Glutamatergic neuron (in vitro differentiated cells): ENCODE results near the gene CD2AP. TPM values are rescaled to one million over a fixed set of nuclear protein-coding genes. Genes with fewer than 3 reads are reported as not detected.

Experiments used
- DNase-seq: peaks from one replicate; pipeline ENCODE4 v3.0.0; 2022
- H3K27ac Mint-ChIP-seq: one replicate; pipeline ENCODE4 v1.8.0; 2020; ENCODE audit warnings: mild to moderate bottlenecking, mixed read lengths, inconsistent platforms; ENCODE audit not compliant: unreplicated experiment
- H3K27me3 Mint-ChIP-seq: one replicate; pipeline ENCODE4 v1.8.0; 2020; ENCODE audit warnings: mild to moderate bottlenecking, moderate library complexity, mixed read lengths, inconsistent platforms; ENCODE audit not compliant: unreplicated experiment
- H3K36me3 Mint-ChIP-seq: one replicate; pipeline ENCODE4 v1.8.0; 2020; ENCODE audit warnings: mild to moderate bottlenecking, mixed read lengths, inconsistent platforms; ENCODE audit not compliant: unreplicated experiment
- H3K4me1 Mint-ChIP-seq: one replicate; pipeline ENCODE4 v1.8.0; 2020; ENCODE audit warnings: mild to moderate bottlenecking, low read depth, mixed read lengths, inconsistent platforms; ENCODE audit not compliant: unreplicated experiment
- H3K4me3 Mint-ChIP-seq: one replicate; pipeline ENCODE4 v1.8.0; 2020; ENCODE audit warnings: mild to moderate bottlenecking, mixed read lengths, inconsistent platforms; ENCODE audit not compliant: unreplicated experiment
- H3K9me3 Mint-ChIP-seq: one replicate; pipeline ENCODE4 v1.8.0; 2020; ENCODE audit warnings: mild to moderate bottlenecking, moderate library complexity, mixed read lengths, inconsistent platforms; ENCODE audit not compliant: unreplicated experiment
- total RNA-seq: library from RNA; stranded (reverse); fragmentation: NEBNext Ultra II Directional; extraction: Animal tissue kit (Norgen Biotek cat#: 25700); gene quantifications from one replicate; pipeline ENCODE4 v1.2.1, GENCODE V29; 2021; ENCODE audit not compliant: unreplicated experiment
- TF ChIP-seq, protein P1 (sequence below): fragments of 200-600 bp; sonication (generic); IDR thresholded peaks from one replicate; pipeline ENCODE4 v1.5.0; 2021; ENCODE audit not compliant: partially characterized antibody, unreplicated experiment

CD2AP gene
- total RNA-seq, 1 donor from 2014 or later, result 14.9 TPM

DNA sequence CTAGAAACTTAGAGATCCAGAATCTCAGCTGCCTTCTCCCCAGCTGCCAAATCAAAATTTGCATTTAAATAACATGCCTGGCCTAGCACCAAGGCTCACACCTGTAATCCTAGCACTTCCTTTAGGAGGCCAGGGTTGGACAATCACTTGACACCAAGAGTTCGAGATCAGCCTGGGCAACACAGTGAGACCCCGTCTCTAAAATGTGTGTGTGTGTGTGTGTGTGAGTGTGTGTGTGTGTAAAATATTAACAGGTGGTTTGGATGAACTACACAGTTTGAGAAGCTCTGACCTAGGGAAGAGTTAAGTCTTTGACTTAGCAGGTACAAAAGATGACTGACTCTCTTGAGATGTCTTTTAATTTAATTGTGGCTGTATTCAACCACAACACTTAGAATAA lies 20.2 kb upstream of the CD2AP start:
- Mint-ChIP-seq H3K4me1 (no peaks in the 10 kb centered on the region), H3K27ac (no peak overlapping the region), H3K9me3 (no peaks in the 10 kb centered on the region), H3K4me3 (no peak overlapping the region), H3K36me3 (no peaks in the 10 kb centered on the region), H3K27me3 (no peaks in the 10 kb centered on the region)
- DNase-seq, result no peak
- TF ChIP-seq, protein P1, sequence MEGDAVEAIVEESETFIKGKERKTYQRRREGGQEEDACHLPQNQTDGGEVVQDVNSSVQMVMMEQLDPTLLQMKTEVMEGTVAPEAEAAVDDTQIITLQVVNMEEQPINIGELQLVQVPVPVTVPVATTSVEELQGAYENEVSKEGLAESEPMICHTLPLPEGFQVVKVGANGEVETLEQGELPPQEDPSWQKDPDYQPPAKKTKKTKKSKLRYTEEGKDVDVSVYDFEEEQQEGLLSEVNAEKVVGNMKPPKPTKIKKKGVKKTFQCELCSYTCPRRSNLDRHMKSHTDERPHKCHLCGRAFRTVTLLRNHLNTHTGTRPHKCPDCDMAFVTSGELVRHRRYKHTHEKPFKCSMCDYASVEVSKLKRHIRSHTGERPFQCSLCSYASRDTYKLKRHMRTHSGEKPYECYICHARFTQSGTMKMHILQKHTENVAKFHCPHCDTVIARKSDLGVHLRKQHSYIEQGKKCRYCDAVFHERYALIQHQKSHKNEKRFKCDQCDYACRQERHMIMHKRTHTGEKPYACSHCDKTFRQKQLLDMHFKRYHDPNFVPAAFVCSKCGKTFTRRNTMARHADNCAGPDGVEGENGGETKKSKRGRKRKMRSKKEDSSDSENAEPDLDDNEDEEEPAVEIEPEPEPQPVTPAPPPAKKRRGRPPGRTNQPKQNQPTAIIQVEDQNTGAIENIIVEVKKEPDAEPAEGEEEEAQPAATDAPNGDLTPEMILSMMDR, result no peak

GRCh38 chr6:47464052-47464451 lies 13.5 kb upstream of the CD2AP start:
- no peaks in the 10 kb centered on the region for H3K9me3 Mint-ChIP-seq
- H3K27me3 Mint-ChIP-seq, result no peaks in the 10 kb centered on the region
- H3K27ac Mint-ChIP-seq, result no peak overlapping the region
- H3K4me3 Mint-ChIP-seq, result no peak overlapping the region
- no peak for DNase-seq
- no peaks in the 10 kb centered on the region for H3K36me3 Mint-ChIP-seq
- no peaks in the 10 kb centered on the region for H3K4me1 Mint-ChIP-seq
- TF ChIP-seq, protein P1, result no peak

GRCh38 chr6:47465117-47465516 lies 12.5 kb upstream of the CD2AP start:
- Mint-ChIP-seq H3K4me1 (no peaks in the 10 kb centered on the region), H3K36me3 (no peaks in the 10 kb centered on the region), H3K27ac (no peak overlapping the region), H3K9me3 (no peaks in the 10 kb centered on the region), H3K27me3 (no peaks in the 10 kb centered on the region), H3K4me3 (no peak overlapping the region)
- TF ChIP-seq, protein P1, result no peak
- no peak for DNase-seq

DNA sequence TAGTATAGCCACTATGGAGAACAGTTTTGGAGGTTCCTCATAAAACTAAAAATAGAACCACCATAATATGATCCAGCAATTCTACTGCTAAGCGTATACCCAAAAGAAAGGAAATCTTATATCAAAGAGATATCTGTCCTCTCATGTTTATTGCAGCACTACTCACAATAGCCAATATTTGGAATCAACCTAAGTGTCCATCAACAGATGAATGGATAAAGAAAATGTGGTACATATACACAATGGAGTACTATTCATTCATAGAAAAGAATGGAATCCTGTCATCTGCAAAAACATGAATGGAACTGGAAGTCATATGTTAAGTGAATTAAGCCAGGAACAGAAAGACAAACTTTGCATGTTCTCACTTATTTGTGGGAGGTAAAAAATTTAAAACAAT lies 5.7 kb upstream of the CD2AP start:
- no peak for DNase-seq
- Mint-ChIP-seq H3K36me3 (peaks cover 9% of the 10 kb centered on the region), H3K4me1 (no peaks in the 10 kb centered on the region), H3K27me3 (no peaks in the 10 kb centered on the region), H3K27ac (no peak overlapping the region), H3K9me3 (no peaks in the 10 kb centered on the region), H3K4me3 (no peak overlapping the region)
- TF ChIP-seq, protein P1, result no peak

DNA sequence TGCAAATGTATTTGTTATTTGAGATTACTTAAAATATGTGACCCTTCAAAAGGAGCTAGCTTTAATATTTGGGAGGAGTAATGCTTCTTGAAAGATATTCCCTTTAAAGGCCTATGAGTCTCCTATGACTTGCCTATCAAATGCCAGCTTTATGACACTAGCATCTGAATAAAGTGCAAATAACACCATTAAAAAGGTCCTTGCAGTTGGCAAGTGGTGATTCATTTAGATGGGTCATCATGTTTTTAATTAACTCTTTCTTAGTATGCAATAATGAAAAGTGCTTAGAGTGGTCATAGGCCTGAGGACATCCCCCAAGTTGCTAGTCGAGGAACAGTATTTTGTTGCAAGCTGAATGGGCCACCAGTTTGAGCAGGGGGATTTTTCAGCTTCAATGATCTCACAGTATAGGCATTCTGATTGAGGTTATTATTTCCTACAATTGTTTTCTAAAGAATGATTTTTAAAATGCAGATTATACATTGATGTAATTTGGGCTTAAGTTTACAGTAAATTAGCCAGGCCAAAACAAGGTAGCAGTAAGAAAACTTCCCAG lies 3.7 kb upstream of the CD2AP start:
- Mint-ChIP-seq H3K27ac (no peak overlapping the region), H3K27me3 (peaks cover 3% of the 10 kb centered on the region), H3K36me3 (peaks cover 9% of the 10 kb centered on the region), H3K4me1 (peaks cover 5% of the 10 kb centered on the region), H3K4me3 (no peak overlapping the region), H3K9me3 (peaks cover 7% of the 10 kb centered on the region)
- TF ChIP-seq, protein P1, result no peak
- DNase-seq, result no peak
